Endothelial cell of umbilical vein (primary cell): Measurements from ENCODE around the gene ASIC1.

ENCODE experiments used
- EZH2 ChIP-seq: IDR thresholded peaks from 2 replicates; pipeline ENCODE4 v1.6.1; 2012; ENCODE audit warnings: borderline replicate concordance, low read depth, mild to moderate bottlenecking, moderate library complexity, low read length, inconsistent platforms; ENCODE audit not compliant: severe bottlenecking
- TF ChIP-seq, protein P1 (sequence below), 2 donors: IDR thresholded peaks; 1 replicate in 1 of 2; 2 replicates in 1 of 2; pipeline ENCODE4 v1.5.1; 2011; ENCODE audit warnings: low read length in 2 of 2, mild to moderate bottlenecking in 2 of 2, moderate library complexity in 2 of 2, control low read depth in 1 of 2, inconsistent platforms in 1 of 2, low read depth in 1 of 2; ENCODE audit not compliant: insufficient read depth in 1 of 2; ENCODE audit errors: extremely low read depth in 1 of 2
- TF ChIP-seq, protein P2 (sequence below): IDR thresholded peaks from 2 replicates; pipeline ENCODE4 v1.6.1; 2011; ENCODE audit not compliant: insufficient read depth, insufficient read length

DNA sequence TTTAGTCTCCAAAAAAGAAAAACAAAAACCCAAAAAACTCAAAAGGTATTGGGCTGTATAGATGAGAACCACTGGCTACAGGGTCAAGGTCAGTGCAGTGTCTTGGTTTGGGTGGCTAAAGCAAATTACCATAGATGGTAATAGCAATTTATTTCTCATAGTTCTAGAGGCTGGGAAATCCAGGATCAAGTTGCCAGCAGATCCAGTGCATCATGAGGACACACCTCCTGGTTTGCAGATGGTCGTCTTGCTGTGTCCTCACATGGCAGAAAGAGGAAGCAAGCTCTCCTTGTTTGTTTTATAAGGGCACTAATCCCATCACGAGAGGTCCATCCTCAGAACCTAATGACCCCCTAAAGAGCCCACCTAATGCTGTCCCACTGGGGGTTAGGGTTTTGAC, 65.8 kb downstream of the ASIC1 start:
- no peak for TF ChIP-seq EZH2
- TF ChIP-seq, protein P1, sequence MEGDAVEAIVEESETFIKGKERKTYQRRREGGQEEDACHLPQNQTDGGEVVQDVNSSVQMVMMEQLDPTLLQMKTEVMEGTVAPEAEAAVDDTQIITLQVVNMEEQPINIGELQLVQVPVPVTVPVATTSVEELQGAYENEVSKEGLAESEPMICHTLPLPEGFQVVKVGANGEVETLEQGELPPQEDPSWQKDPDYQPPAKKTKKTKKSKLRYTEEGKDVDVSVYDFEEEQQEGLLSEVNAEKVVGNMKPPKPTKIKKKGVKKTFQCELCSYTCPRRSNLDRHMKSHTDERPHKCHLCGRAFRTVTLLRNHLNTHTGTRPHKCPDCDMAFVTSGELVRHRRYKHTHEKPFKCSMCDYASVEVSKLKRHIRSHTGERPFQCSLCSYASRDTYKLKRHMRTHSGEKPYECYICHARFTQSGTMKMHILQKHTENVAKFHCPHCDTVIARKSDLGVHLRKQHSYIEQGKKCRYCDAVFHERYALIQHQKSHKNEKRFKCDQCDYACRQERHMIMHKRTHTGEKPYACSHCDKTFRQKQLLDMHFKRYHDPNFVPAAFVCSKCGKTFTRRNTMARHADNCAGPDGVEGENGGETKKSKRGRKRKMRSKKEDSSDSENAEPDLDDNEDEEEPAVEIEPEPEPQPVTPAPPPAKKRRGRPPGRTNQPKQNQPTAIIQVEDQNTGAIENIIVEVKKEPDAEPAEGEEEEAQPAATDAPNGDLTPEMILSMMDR (IDR thresholded peaks at IDR 0.05; ENCODE audit: extremely low read depth in 1 of 2, insufficient read depth in 1 of 2, low read depth in 1 of 2, low read length in 2 of 2) = no peak
- TF ChIP-seq, protein P2, sequence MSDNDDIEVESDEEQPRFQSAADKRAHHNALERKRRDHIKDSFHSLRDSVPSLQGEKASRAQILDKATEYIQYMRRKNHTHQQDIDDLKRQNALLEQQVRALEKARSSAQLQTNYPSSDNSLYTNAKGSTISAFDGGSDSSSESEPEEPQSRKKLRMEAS = no peak
